PFSK-1 (cell line): Measurements from ENCODE around the gene MST1R.

Source experiments
- FOXP2 ChIP-seq: optimal IDR thresholded peaks from 2 replicates; pipeline ENCODE3; 2011; ENCODE audit warnings: borderline replicate concordance, control low read depth, inconsistent platforms; ENCODE audit not compliant: insufficient read depth; ENCODE audit errors: extremely low read length, extremely low read depth
- POLR2AphosphoS5 ChIP-seq: IDR thresholded peaks from 2 replicates; pipeline ENCODE4 v1.6.1; 2012; ENCODE audit warnings: low read depth, mild to moderate bottlenecking, control low read depth, low read length, moderate library complexity
- SIN3A ChIP-seq: IDR thresholded peaks from 2 replicates; pipeline ENCODE4 v1.6.1; 2012; ENCODE audit warnings: mild to moderate bottlenecking, low read length, moderate library complexity, borderline replicate concordance; ENCODE audit not compliant: insufficient read depth
- TAF1 ChIP-seq: IDR thresholded peaks from 2 replicates; pipeline ENCODE4 v1.6.1; 2012; ENCODE audit warnings: low read length, control low read depth, borderline replicate concordance; ENCODE audit not compliant: insufficient read depth
- TF ChIP-seq, protein P1 (sequence below), 2 experiments: IDR thresholded peaks; 2 replicates each; pipeline versions ENCODE4 v1.6.1 to v1.8.0; 2011 to 2012; ENCODE audit warnings: low read depth in 2 of 2, low read length in 2 of 2, control low read depth in 1 of 2, inconsistent platforms in 1 of 2, mild to moderate bottlenecking in 1 of 2, moderate library complexity in 1 of 2; ENCODE audit not compliant: insufficient read depth in 1 of 2

Gene MST1R

DNA sequence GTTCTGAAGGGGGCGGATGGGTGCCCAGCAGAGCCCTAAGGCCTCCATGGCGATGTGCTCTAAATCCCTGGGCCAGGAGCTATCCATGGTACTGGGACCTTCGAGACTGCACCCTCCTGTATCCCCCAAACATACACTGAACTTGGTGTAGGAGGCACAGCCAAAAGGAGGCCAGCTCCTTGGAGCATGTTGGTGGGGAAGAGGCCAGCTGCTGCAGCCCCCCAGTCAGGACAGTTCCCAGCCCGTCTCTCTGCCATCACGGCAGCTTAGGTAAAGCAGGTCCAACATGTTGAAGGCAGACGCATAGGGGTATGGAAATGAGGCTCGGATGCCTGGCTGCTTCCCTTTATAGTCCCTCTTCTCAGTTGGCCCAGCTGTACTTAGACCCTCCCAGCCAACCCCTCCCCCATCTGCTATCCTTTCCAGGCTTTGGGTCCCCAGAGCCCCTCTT is 35.8 kb downstream of the MST1R start:
- TF ChIP-seq, protein P1, sequence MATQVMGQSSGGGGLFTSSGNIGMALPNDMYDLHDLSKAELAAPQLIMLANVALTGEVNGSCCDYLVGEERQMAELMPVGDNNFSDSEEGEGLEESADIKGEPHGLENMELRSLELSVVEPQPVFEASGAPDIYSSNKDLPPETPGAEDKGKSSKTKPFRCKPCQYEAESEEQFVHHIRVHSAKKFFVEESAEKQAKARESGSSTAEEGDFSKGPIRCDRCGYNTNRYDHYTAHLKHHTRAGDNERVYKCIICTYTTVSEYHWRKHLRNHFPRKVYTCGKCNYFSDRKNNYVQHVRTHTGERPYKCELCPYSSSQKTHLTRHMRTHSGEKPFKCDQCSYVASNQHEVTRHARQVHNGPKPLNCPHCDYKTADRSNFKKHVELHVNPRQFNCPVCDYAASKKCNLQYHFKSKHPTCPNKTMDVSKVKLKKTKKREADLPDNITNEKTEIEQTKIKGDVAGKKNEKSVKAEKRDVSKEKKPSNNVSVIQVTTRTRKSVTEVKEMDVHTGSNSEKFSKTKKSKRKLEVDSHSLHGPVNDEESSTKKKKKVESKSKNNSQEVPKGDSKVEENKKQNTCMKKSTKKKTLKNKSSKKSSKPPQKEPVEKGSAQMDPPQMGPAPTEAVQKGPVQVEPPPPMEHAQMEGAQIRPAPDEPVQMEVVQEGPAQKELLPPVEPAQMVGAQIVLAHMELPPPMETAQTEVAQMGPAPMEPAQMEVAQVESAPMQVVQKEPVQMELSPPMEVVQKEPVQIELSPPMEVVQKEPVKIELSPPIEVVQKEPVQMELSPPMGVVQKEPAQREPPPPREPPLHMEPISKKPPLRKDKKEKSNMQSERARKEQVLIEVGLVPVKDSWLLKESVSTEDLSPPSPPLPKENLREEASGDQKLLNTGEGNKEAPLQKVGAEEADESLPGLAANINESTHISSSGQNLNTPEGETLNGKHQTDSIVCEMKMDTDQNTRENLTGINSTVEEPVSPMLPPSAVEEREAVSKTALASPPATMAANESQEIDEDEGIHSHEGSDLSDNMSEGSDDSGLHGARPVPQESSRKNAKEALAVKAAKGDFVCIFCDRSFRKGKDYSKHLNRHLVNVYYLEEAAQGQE (IDR thresholded peaks at IDR 0.05; ENCODE audit: insufficient read depth in 1 of 2, low read depth in 2 of 2, low read length in 2 of 2), result peak; percentile 91 to 95
- TF ChIP-seq FOXP2, result no peak

DNA sequence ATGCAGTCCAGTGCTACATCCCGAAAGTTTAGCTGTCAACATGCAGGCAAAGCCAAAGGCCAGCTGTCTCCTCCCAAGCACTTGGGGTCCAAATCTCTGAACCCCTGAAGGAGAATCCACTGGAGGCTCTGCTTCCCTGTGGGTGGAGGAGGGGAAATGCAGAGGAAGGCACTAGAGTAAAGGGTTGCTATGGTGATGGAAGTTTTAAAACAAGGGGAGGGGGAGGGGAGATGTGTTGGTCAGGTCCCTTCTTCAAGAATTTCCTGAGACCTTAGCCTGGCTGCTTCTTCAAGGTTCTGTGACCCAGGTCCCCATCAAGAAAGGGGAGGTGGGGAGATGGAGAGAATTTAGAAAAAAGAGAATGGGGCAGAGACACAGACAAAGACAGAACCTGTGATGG is 36.3 kb downstream of the MST1R start:
- TF ChIP-seq POLR2AphosphoS5, result no peak
- no peak for TF ChIP-seq SIN3A
- TF ChIP-seq, protein P1 (IDR thresholded peaks at IDR 0.05; ENCODE audit: insufficient read depth in 1 of 2, low read depth in 2 of 2, low read length in 2 of 2), result no peak
- no peak for TF ChIP-seq FOXP2
- no peak for TF ChIP-seq TAF1

DNA sequence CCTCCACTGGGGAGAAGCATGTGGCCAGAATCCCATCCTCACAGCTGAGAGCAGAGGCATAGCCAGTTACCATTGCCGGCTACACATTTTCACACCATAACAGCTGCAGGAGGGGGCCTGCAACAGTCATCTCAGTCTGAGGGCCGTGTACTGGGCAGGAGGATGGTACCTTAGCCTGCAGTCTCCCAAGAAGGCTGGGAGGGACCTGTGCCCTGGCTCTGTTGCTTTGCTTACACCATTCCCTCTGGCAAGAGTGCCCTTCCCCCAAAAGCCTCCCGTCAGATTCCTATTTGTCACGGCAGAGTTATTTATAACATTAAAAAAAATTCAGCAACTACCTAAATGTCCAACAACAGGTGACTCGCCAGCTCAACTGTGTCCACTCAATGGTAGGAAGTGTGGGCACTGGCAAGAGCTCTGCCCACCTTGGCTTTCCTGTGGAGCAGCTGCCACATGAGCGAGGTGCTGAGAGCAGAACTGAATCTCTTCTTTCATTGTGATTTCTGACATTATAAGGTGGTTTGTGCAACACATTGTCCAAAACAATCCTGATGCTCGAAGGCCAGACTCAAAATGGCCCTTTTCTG is 38.4 kb downstream of the MST1R start:
- no peak for TF ChIP-seq TAF1
- no peak for TF ChIP-seq FOXP2

DNA sequence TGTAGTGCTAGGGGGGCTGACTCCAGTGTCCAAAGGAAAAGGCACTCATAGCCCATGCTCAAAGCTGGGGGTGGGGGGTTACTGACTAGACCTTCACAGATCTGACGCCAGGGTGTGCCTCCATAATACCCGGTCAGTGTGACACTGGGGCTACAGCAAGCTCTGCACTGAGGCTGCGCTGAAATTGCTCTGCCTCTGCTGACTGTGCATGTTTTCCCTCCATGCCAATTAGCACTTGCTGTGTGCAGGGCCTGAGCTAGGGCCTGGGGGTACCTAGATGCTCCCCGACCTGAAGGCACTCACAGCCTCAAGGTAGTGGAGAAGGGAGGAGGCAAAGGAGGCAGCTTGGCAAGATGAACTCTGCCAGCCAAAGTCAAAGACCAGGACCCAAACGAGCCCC is 39.2 kb downstream of the MST1R start:
- TF ChIP-seq POLR2AphosphoS5 (no peak), SIN3A (no peak), TAF1 (no peak), FOXP2 (no peak)
- TF ChIP-seq, protein P1 (IDR thresholded peaks at IDR 0.05; ENCODE audit: insufficient read depth in 1 of 2, low read depth in 2 of 2, low read length in 2 of 2), result no peak

DNA sequence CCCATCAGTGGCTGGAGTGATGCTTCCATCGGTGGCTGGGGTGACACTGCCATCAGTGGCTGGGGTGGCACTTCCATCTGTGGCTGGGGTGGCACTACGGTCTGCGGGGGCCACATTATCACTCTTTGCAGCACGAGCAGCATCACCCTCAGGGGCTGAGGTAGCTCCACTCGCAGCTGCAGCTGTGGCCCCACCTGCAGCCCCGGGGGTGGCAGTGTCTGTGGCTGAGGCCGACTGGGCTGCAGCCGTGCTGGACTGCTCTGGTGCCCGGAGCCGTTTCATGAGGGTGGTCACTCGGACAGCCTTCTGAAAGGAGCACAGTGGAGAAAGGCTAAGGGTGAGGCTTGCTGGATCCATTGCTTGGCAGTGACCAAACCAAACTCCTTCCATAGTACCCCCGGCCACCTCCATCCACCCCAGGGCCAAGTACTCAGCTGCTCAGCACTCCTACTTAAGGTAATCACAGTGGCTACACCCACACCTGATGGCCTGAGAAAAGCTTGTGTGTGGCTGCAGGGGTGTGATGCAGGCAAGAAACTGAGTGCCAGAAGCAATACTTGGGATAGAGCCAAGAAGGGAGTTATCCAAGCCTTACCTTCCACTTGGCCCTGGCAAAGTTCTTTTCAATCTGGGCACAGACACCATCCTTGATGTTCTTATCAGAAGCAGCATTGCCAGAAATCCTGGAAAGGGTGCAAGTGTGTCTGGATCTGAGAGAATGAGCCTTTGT is 43.9 kb downstream of the MST1R start:
- TF ChIP-seq FOXP2, result no peak
- TF ChIP-seq, protein P1 (IDR thresholded peaks at IDR 0.05; ENCODE audit: insufficient read depth in 1 of 2, low read depth in 2 of 2, low read length in 2 of 2), result no peak
- no peak for TF ChIP-seq SIN3A
- TF ChIP-seq POLR2AphosphoS5, result no peak
- no peak for TF ChIP-seq TAF1
